OCI-LY7 (cell line): Measurements from ENCODE around the gene MRPL57.

ENCODE experiments used
- CTCF ChIP-seq: fragments of 200-600 bp; sonication (generic); conservative IDR thresholded peaks from 2 replicates; pipeline ENCODE4 v1.5.1; 2014; ENCODE audit warnings: mild to moderate bottlenecking, antibody characterized with exemption, low read length, moderate library complexity, mixed read lengths
- EZH2phosphoT487 ChIP-seq: fragments of 200-600 bp; sonication (generic); IDR thresholded peaks from 2 replicates; pipeline ENCODE4 v1.6.1; 2018; ENCODE audit warnings: low read depth, borderline replicate concordance, mild to moderate bottlenecking, mixed run types, antibody characterized with exemption, low read length, moderate library complexity, mixed read lengths

DNA sequence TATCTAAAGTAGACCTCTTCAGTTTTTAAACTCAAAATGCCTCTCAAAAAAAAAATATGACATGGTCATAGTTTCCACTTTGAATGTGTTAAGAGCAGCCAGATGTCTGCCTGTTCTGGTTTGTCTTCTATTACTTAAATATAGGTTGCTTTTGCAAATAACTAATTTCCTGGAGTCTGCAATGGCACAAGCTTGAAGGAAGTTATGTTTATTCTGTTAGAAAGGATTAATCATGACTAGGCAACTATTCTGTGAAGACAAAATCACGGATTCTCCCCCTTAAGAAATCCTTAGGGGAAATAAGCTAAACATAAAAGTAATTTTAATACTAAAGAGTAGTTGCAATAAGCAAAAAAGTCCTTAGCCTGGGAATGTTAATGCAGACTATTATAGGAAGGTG lies 26.4 kb upstream of the MRPL57 start:
- TF ChIP-seq CTCF (no peak), EZH2phosphoT487 (no peak)
